ENCODE results near the gene KCNK15.

Gene KCNK15

GRCh38 chr20:44747166-44748004 lies 1.7 kb downstream of the KCNK15 start:
- no peak overlapping the region for H3K27ac ChIP-seq (ENCODE audit: low read length)
- no peaks in the 10 kb centered on the region for H3K79me2 ChIP-seq (ENCODE audit: low read length)
- no peak overlapping the region for H3K4me3 ChIP-seq (ENCODE audit: low read length)
- no peaks in the 10 kb centered on the region for H3K36me3 ChIP-seq (replicated peaks; ENCODE audit: insufficient read depth, low read length)
- H3K9ac ChIP-seq (ENCODE audit: low read length) = no peak overlapping the region
- H3F3A ChIP-seq (ENCODE audit: insufficient read depth, low read length) = no peaks in the 10 kb centered on the region
- peak; percentile 55 for DNase-seq
- H3K9me3 ChIP-seq (replicated peaks; ENCODE audit: insufficient read depth, low read length) = no peaks in the 10 kb centered on the region
- no peaks in the 10 kb centered on the region for H4K20me1 ChIP-seq (ENCODE audit: insufficient read depth, low read length)
- H3K9me2 ChIP-seq (replicated peaks; ENCODE audit: insufficient read depth, low read length) = no peaks in the 10 kb centered on the region
- no peaks in the 10 kb centered on the region for H3K4me1 ChIP-seq (ENCODE audit: low read length)
- H2AFZ ChIP-seq (ENCODE audit: low read length) = no peak overlapping the region
- no peak for TF ChIP-seq EZH2phosphoT487 (IDR thresholded peaks at IDR 0.05; ENCODE audit: low read length)
- peak; percentile 68 for TF ChIP-seq CTCF (IDR thresholded peaks at IDR 0.05; ENCODE audit: low read length)
- no peak for TF ChIP-seq EZH2 (optimal IDR thresholded peaks at IDR 0.05; ENCODE audit: low read depth, low read length)
- H3K4me2 ChIP-seq (ENCODE audit: low read depth, low read length) = no peak overlapping the region
- peaks cover 79% of the 10 kb centered on the region for H3K27me3 ChIP-seq (replicated peaks; ENCODE audit: insufficient read depth, low read length)

GRCh38 chr20:44748005-44748370 lies 2.3 kb downstream of the KCNK15 start:
- Histone ChIP-seq H3K4me2 (ENCODE audit: low read depth, low read length) (no peak overlapping the region), H3K4me1 (ENCODE audit: low read length) (no peaks in the 10 kb centered on the region), H3K9me3 (replicated peaks; ENCODE audit: insufficient read depth, low read length) (no peaks in the 10 kb centered on the region), H3K27ac (ENCODE audit: low read length) (no peak overlapping the region), H3K9ac (ENCODE audit: low read length) (no peak overlapping the region), H3K9me2 (replicated peaks; ENCODE audit: insufficient read depth, low read length) (no peaks in the 10 kb centered on the region), H3K79me2 (ENCODE audit: low read length) (no peaks in the 10 kb centered on the region), H3K4me3 (ENCODE audit: low read length) (no peak overlapping the region), H2AFZ (ENCODE audit: low read length) (no peak overlapping the region), H4K20me1 (ENCODE audit: insufficient read depth, low read length) (no peaks in the 10 kb centered on the region), H3K36me3 (replicated peaks; ENCODE audit: insufficient read depth, low read length) (no peaks in the 10 kb centered on the region), H3K27me3 (replicated peaks; ENCODE audit: insufficient read depth, low read length) (peaks cover 79% of the 10 kb centered on the region), H3F3A (ENCODE audit: insufficient read depth, low read length) (no peaks in the 10 kb centered on the region)
- no peak for TF ChIP-seq EZH2phosphoT487 (IDR thresholded peaks at IDR 0.05; ENCODE audit: low read length)
- no peak for TF ChIP-seq CTCF (IDR thresholded peaks at IDR 0.05; ENCODE audit: low read length)
- no peak for TF ChIP-seq EZH2 (optimal IDR thresholded peaks at IDR 0.05; ENCODE audit: low read depth, low read length)
- DNase-seq = no peak

GRCh38 chr20:44750081-44750805 lies 4.6 kb downstream of the KCNK15 start:
- Histone ChIP-seq H3K4me2 (ENCODE audit: low read depth, low read length) (no peak overlapping the region), H3K27me3 (replicated peaks; ENCODE audit: insufficient read depth, low read length) (peaks cover 82% of the 10 kb centered on the region), H3K9me3 (replicated peaks; ENCODE audit: insufficient read depth, low read length) (no peaks in the 10 kb centered on the region), H3K9ac (ENCODE audit: low read length) (no peak overlapping the region), H2AFZ (ENCODE audit: low read length) (no peak overlapping the region), H3K9me2 (replicated peaks; ENCODE audit: insufficient read depth, low read length) (no peaks in the 10 kb centered on the region), H3K79me2 (ENCODE audit: low read length) (no peaks in the 10 kb centered on the region), H3K36me3 (replicated peaks; ENCODE audit: insufficient read depth, low read length) (no peaks in the 10 kb centered on the region), H3K4me1 (ENCODE audit: low read length) (no peaks in the 10 kb centered on the region), H3F3A (ENCODE audit: insufficient read depth, low read length) (no peaks in the 10 kb centered on the region), H3K27ac (ENCODE audit: low read length) (no peak overlapping the region), H4K20me1 (ENCODE audit: insufficient read depth, low read length) (no peaks in the 10 kb centered on the region), H3K4me3 (ENCODE audit: low read length) (no peak overlapping the region)
- DNase-seq = no peak
- no peak for TF ChIP-seq CTCF (IDR thresholded peaks at IDR 0.05; ENCODE audit: low read length)
- no peak for TF ChIP-seq EZH2phosphoT487 (IDR thresholded peaks at IDR 0.05; ENCODE audit: low read length)
- no peak for TF ChIP-seq EZH2 (optimal IDR thresholded peaks at IDR 0.05; ENCODE audit: low read depth, low read length)

All from MM.1S (cell line).